ENCODE measurements around the gene ANXA1.

The ANXA1 gene

DNA sequence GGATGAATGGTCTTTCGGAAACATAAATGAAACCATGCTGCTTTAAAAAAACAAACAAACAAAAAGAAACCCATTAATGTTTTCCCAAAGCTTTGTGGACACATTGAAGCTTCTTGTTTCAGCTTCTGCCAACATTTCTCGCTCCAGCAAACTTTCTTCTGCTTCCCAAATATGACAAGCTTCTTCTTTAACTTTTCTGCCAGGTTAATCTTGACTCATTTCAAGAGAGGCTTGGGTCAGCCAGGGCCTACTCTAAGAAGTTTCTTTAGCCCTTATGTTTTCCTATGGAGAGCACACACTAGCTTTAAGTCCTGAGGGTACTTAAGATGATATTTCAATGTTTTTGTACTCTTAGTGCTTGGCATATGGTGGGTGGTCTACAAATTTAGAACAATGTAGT, 6.1 kb downstream of the ANXA1 start:
- H3K9me3 ChIP-seq (replicated peaks; ENCODE audit: insufficient read depth, low read length), result no peaks in the 10 kb centered on the region
- no peak overlapping the region for H3K4me3 ChIP-seq (ENCODE audit: low read length)
- no peak overlapping the region for H3K4me2 ChIP-seq (ENCODE audit: low read depth, low read length)
- H2AFZ ChIP-seq (ENCODE audit: low read length), result no peak overlapping the region
- H3K79me2 ChIP-seq (ENCODE audit: low read length), result no peaks in the 10 kb centered on the region
- no peak overlapping the region for H3K27ac ChIP-seq (ENCODE audit: low read length)
- H3F3A ChIP-seq (ENCODE audit: insufficient read depth, low read length), result no peaks in the 10 kb centered on the region
- H4K20me1 ChIP-seq (ENCODE audit: insufficient read depth, low read length), result no peaks in the 10 kb centered on the region
- H3K9me2 ChIP-seq (replicated peaks; ENCODE audit: insufficient read depth, low read length), result no peaks in the 10 kb centered on the region
- no peaks in the 10 kb centered on the region for H3K36me3 ChIP-seq (replicated peaks; ENCODE audit: insufficient read depth, low read length)
- no peak for TF ChIP-seq EZH2 (optimal IDR thresholded peaks at IDR 0.05; ENCODE audit: low read depth, low read length)
- TF ChIP-seq EZH2phosphoT487 (IDR thresholded peaks at IDR 0.05; ENCODE audit: low read length), result no peak
- TF ChIP-seq CTCF (IDR thresholded peaks at IDR 0.05; ENCODE audit: low read length), result no peak
- no peak overlapping the region for H3K9ac ChIP-seq (ENCODE audit: low read length)
- no peaks in the 10 kb centered on the region for H3K27me3 ChIP-seq (replicated peaks; ENCODE audit: insufficient read depth, low read length)
- no peak for DNase-seq
- no peaks in the 10 kb centered on the region for H3K4me1 ChIP-seq (ENCODE audit: low read length)

DNA sequence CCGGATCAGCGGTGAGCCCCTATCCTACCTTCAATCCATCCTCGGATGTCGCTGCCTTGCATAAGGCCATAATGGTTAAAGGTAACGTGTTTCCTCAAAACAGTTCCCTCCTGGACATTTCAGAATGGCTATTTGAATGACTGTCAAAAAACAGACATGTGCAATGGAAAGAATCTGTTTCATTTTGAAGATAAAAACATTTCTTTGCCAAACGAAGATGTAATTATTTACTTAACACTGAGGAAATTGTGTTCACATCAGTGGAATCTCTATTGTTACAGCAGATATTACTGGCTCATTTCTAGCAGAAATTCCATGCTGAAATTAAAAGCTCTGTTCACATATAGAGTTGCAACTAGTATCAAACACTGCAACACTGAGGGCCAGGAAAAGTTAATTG, 7.1 kb downstream of the ANXA1 start:
- no peaks in the 10 kb centered on the region for H3F3A ChIP-seq (ENCODE audit: insufficient read depth, low read length)
- no peaks in the 10 kb centered on the region for H3K36me3 ChIP-seq (replicated peaks; ENCODE audit: insufficient read depth, low read length)
- DNase-seq, result no peak
- no peaks in the 10 kb centered on the region for H3K27me3 ChIP-seq (replicated peaks; ENCODE audit: insufficient read depth, low read length)
- TF ChIP-seq EZH2 (optimal IDR thresholded peaks at IDR 0.05; ENCODE audit: low read depth, low read length), result no peak
- no peak for TF ChIP-seq EZH2phosphoT487 (IDR thresholded peaks at IDR 0.05; ENCODE audit: low read length)
- TF ChIP-seq CTCF (IDR thresholded peaks at IDR 0.05; ENCODE audit: low read length), result no peak
- H3K9me3 ChIP-seq (replicated peaks; ENCODE audit: insufficient read depth, low read length), result no peaks in the 10 kb centered on the region
- no peak overlapping the region for H3K9ac ChIP-seq (ENCODE audit: low read length)
- H3K27ac ChIP-seq (ENCODE audit: low read length), result no peak overlapping the region
- no peaks in the 10 kb centered on the region for H3K79me2 ChIP-seq (ENCODE audit: low read length)
- no peak overlapping the region for H3K4me2 ChIP-seq (ENCODE audit: low read depth, low read length)
- no peaks in the 10 kb centered on the region for H4K20me1 ChIP-seq (ENCODE audit: insufficient read depth, low read length)
- no peaks in the 10 kb centered on the region for H3K9me2 ChIP-seq (replicated peaks; ENCODE audit: insufficient read depth, low read length)
- no peak overlapping the region for H3K4me3 ChIP-seq (ENCODE audit: low read length)
- no peak overlapping the region for H2AFZ ChIP-seq (ENCODE audit: low read length)
- H3K4me1 ChIP-seq (ENCODE audit: low read length), result no peaks in the 10 kb centered on the region

GRCh38 chr9:73160868-73161267, 9.2 kb downstream of the ANXA1 start:
- Histone ChIP-seq H4K20me1 (ENCODE audit: insufficient read depth, low read length) (no peaks in the 10 kb centered on the region), H3K36me3 (replicated peaks; ENCODE audit: insufficient read depth, low read length) (no peaks in the 10 kb centered on the region), H3K4me1 (ENCODE audit: low read length) (no peaks in the 10 kb centered on the region), H3K4me3 (ENCODE audit: low read length) (no peak overlapping the region), H3K27me3 (replicated peaks; ENCODE audit: insufficient read depth, low read length) (no peaks in the 10 kb centered on the region), H3K4me2 (ENCODE audit: low read depth, low read length) (no peak overlapping the region), H2AFZ (ENCODE audit: low read length) (no peak overlapping the region), H3K9ac (ENCODE audit: low read length) (no peak overlapping the region), H3K79me2 (ENCODE audit: low read length) (no peaks in the 10 kb centered on the region), H3K9me3 (replicated peaks; ENCODE audit: insufficient read depth, low read length) (no peaks in the 10 kb centered on the region), H3K27ac (ENCODE audit: low read length) (no peak overlapping the region), H3K9me2 (replicated peaks; ENCODE audit: insufficient read depth, low read length) (no peaks in the 10 kb centered on the region), H3F3A (ENCODE audit: insufficient read depth, low read length) (no peaks in the 10 kb centered on the region)
- TF ChIP-seq EZH2 (optimal IDR thresholded peaks at IDR 0.05; ENCODE audit: low read depth, low read length) (no peak), EZH2phosphoT487 (IDR thresholded peaks at IDR 0.05; ENCODE audit: low read length) (no peak), CTCF (IDR thresholded peaks at IDR 0.05; ENCODE audit: low read length) (no peak)
- no peak for DNase-seq

Measured in MM.1S (cell line).